Measurements from ENCODE around the gene CDA. TPM values are rescaled to one million over a fixed set of nuclear protein-coding genes. Genes with fewer than 3 reads are reported as not detected.

The CDA gene
- 1 to 10 TPM in 5 of 7 donors, not detected in 2; 1.2 to 5.3 (median 1.8) TPM for total RNA-seq
- 1 to 10 TPM; 2.8 to 2.9 TPM for polyA plus RNA-seq
- long read RNA-seq, donor 1, partial matches to known transcripts = 0 of 1 reads
- long read RNA-seq, donor 1, other reads (novel, unspliced or antisense) = 0 of 1 reads
- long read RNA-seq, donor 2, partial matches to known transcripts = 0 of 2 reads
- long read RNA-seq, donor 2, other reads (novel, unspliced or antisense) = 0 of 2 reads
- long read RNA-seq, donor 3, partial matches to known transcripts = 1 of 2 reads
- long read RNA-seq, donor 3, other reads (novel, unspliced or antisense) = 0 of 2 reads

GRCh38 chr1:20588634-20589225, at the start of gene CDA:
CDA (plus strand) TSS chr1:20589097; CDS start chr1:20589130, 33 bp downstream.
- Histone ChIP-seq H3K9me3 (no peaks in the 10 kb centered on the region), H3K27me3 (no peaks in the 10 kb centered on the region), H3K4me1 (ENCODE audit: insufficient read depth) (peaks cover 2% of the 10 kb centered on the region), H3K4me3 (no peak within 1 kb of the TSS), H3K36me3 (no peaks in the 10 kb centered on the region), H3K27ac (no peak within 1 kb of the TSS)
- DNase-seq = no peak
- 50 to 57% (median 51%) methylated on average over 11 of the region's 11 CpGs for WGBS, 3 donors
- intact Hi-C loops (cut with DNase I) = no loop called here
- TF ChIP-seq CTCF (IDR thresholded peaks at IDR 0.05) = no peak
- TF ChIP-seq EP300 (IDR thresholded peaks at IDR 0.05) = no peak
- TF ChIP-seq POLR2A (IDR thresholded peaks at IDR 0.05) = no peak

- no peaks in the 10 kb centered on the region for H3K36me3 ChIP-seq
- H3K27ac ChIP-seq = no peak overlapping the region
- 80 to 94% (median 83%) methylated on average over 1 of the region's 1 CpG for WGBS, 3 donors
- no peaks in the 10 kb centered on the region for H3K27me3 ChIP-seq
- no peak for DNase-seq
- no peaks in the 10 kb centered on the region for H3K4me1 ChIP-seq (ENCODE audit: insufficient read depth)
- H3K4me3 ChIP-seq = no peak overlapping the region
- TF ChIP-seq POLR2A (IDR thresholded peaks at IDR 0.05) (no peak), CTCF (IDR thresholded peaks at IDR 0.05) (no peak), EP300 (IDR thresholded peaks at IDR 0.05) (no peak)
- H3K9me3 ChIP-seq = no peaks in the 10 kb centered on the region
- intact Hi-C loops (cut with DNase I) = no loop called here
Measured at GRCh38 chr1:20540281-20540680, 48.6 kb upstream of the CDA start.

- no peak for TF ChIP-seq CTCF (IDR thresholded peaks at IDR 0.05)
- no peak for TF ChIP-seq POLR2A (IDR thresholded peaks at IDR 0.05)
- TF ChIP-seq EP300 (IDR thresholded peaks at IDR 0.05) = no peak
- 84 to 91% (median 90%) methylated on average over 3 of the region's 3 CpGs for WGBS, 3 donors
- Histone ChIP-seq H3K4me1 (ENCODE audit: insufficient read depth) (no peaks in the 10 kb centered on the region), H3K4me3 (no peak overlapping the region), H3K9me3 (no peaks in the 10 kb centered on the region), H3K27me3 (no peaks in the 10 kb centered on the region), H3K27ac (no peak overlapping the region), H3K36me3 (no peaks in the 10 kb centered on the region)
- no peak for DNase-seq
- intact Hi-C loops (cut with DNase I) = no loop called here
Measured at GRCh38 chr1:20546637-20547036, 42.3 kb upstream of the CDA start.

GRCh38 chr1:20551161-20551560, 37.7 kb upstream of the CDA start:
- Histone ChIP-seq H3K4me1 (ENCODE audit: insufficient read depth) (no peaks in the 10 kb centered on the region), H3K36me3 (no peaks in the 10 kb centered on the region), H3K27ac (no peak overlapping the region), H3K27me3 (no peaks in the 10 kb centered on the region), H3K4me3 (no peak overlapping the region), H3K9me3 (no peaks in the 10 kb centered on the region)
- no peak for DNase-seq
- TF ChIP-seq EP300 (IDR thresholded peaks at IDR 0.05) = no peak
- TF ChIP-seq CTCF (IDR thresholded peaks at IDR 0.05) = no peak
- no peak for TF ChIP-seq POLR2A (IDR thresholded peaks at IDR 0.05)
- intact Hi-C loops (cut with DNase I) = no loop called here
- WGBS, 3 donors = 14 to 21% (median 17%) methylated on average over 3 of the region's 3 CpGs
